Stimulated activated CD8-positive, alpha-beta memory T cell treated with anti-CD3 and anti-CD28 coated beads, Interleukin-2, amount 100 ng/mL, for 48 hours (primary cell): Measurements from ENCODE around the gene XAB2.

ENCODE experiments used
- DNase-seq, 2 donors: peaks; one replicate each; pipeline ENCODE4 v3.0.0-alpha.2; 2020; ENCODE audit warnings: low read depth in 2 of 2

Gene XAB2

GRCh38 chr19:7611541-7612279 is 17.6 kb downstream of the XAB2 start:
- no peak for DNase-seq

- DNase-seq = no peak
Measured at GRCh38 chr19:7610491-7611240, 18.7 kb downstream of the XAB2 start.

GRCh38 chr19:7607874-7608560 is 21.3 kb downstream of the XAB2 start:
- DNase-seq = no peak

- DNase-seq = no peak
Measured at GRCh38 chr19:7607212-7607873, 22.0 kb downstream of the XAB2 start.

GRCh38 chr19:7606289-7606688 is 23.1 kb downstream of the XAB2 start:
- DNase-seq = no peak

GRCh38 chr19:7605490-7606222 is 23.7 kb downstream of the XAB2 start:
- peak; percentile 15 to 32 for DNase-seq

- DNase-seq = no peak
Measured at GRCh38 chr19:7603919-7604318, 25.4 kb downstream of the XAB2 start.

- no peak for DNase-seq
Measured at GRCh38 chr19:7602935-7603497, 26.3 kb downstream of the XAB2 start.

GRCh38 chr19:7602240-7602934 is 27.0 kb downstream of the XAB2 start:
- no peak for DNase-seq

- no peak for DNase-seq
Measured at GRCh38 chr19:7600721-7601120, 28.6 kb downstream of the XAB2 start.

- no peak for DNase-seq
Measured at GRCh38 chr19:7598180-7598579, 31.2 kb downstream of the XAB2 start.

- no peak for DNase-seq
Measured at GRCh38 chr19:7597689-7598088, 31.7 kb downstream of the XAB2 start.

- no peak for DNase-seq
Measured at GRCh38 chr19:7596211-7596937, 33.0 kb downstream of the XAB2 start.

- peak; percentile 17 to 26 for DNase-seq
Measured at GRCh38 chr19:7595466-7596133, 33.7 kb downstream of the XAB2 start, which contains the start of gene CAMSAP3. Gene CAMSAP3, plus strand, starts transcription at chr19:7595863. Its CDS starts 140 bp downstream, at chr19:7596003.

GRCh38 chr19:7590256-7590655 is 39.1 kb downstream of the XAB2 start:
- DNase-seq = no peak

- no peak for DNase-seq
Measured at GRCh38 chr19:7589822-7590221, 39.5 kb downstream of the XAB2 start.

- no peak for DNase-seq
Measured at GRCh38 chr19:7582446-7582845, 46.9 kb downstream of the XAB2 start.

GRCh38 chr19:7579182-7579581 is 50.2 kb downstream of the XAB2 start:
- no peak for DNase-seq

GRCh38 chr19:7578127-7578526 is 51.2 kb downstream of the XAB2 start:
- DNase-seq = no peak
